K562 (cell line): ENCODE measurements around the gene COX11. TPM values are rescaled to one million over a fixed set of nuclear protein-coding genes. Genes with fewer than 3 reads are reported as not detected.

Experiments
- ATAC-seq: fragments of 200-7000 bp; cut with Tn5 transposase; 3 replicates; pipeline ENCODE4 v1.9.1; 2020; ENCODE audit warnings: moderate library complexity
- BruUV-seq: library from RNA; stranded (reverse); fragments of 400-500 nt; replicated peaks from 2 replicates; lab custom pipeline; 2021; lab: Mats Ljungman, UMichigan
- CTCF ChIA-PET: fragments of 300-600 bp; formaldehyde crosslinking; extraction: SDS; loops from one replicate; lab custom pipeline; 2021; ENCODE audit warnings: low intra/inter-chr PET ratio; lab: Yijun Ruan, JAX
- POLR2A ChIA-PET: fragments of 300-600, 350-650 bp; sonication (Branson Sonifier 250); formaldehyde crosslinking; extraction: SDS; loops from one replicate; lab custom pipeline; 2021; ENCODE audit warnings: antibody characterized with exemption, inconsistent platforms; lab: Yijun Ruan, JAX
- DNase-seq, 4 experiments: peaks; one replicate each; pipeline versions ENCODE4 v3.0.0 to v3.0.0-alpha.2; 2011 to 2018; ENCODE audit warnings: low spot score in 3 of 4, mixed read lengths in 3 of 4; ENCODE audit errors: extremely low read depth in 1 of 4
- FAIRE-seq: peaks from 2 replicates; lab custom pipeline; 2011; peaks lifted over from hg19 to GRCh38; lab: Jason Lieb, UNC
- H2AFZ ChIP-seq: 2 replicates; pipeline ENCODE4 v1.6.0; 2011; ENCODE audit warnings: low read depth, low read length, control low read depth, inconsistent platforms
- H3K27ac ChIP-seq: fragments of 200-600 bp; 3 replicates; pipeline ENCODE4 v1.8.0; 2011; ENCODE audit warnings: low read depth, mild to moderate bottlenecking, control low read depth, inconsistent platforms, low read length, moderate library complexity, mixed read lengths; ENCODE audit errors: extremely low read depth
- H3K27me3 ChIP-seq, 2 experiments: fragments of 300-600 bp in 1 of 2; 2 replicates in 1 of 2; 3 replicates in 1 of 2; pipeline versions ENCODE4 v1.6.0 to v1.8.0; 2011; ENCODE audit warnings: inconsistent platforms in 2 of 2, low read length in 2 of 2, mild to moderate bottlenecking in 1 of 2, mixed read lengths in 1 of 2, moderate library complexity in 1 of 2; ENCODE audit not compliant: control insufficient read depth in 2 of 2, insufficient read depth in 2 of 2
- H3K36me3 ChIP-seq: fragments of 300-600 bp; 3 replicates; pipeline ENCODE4 v1.8.0; 2011; ENCODE audit warnings: mild to moderate bottlenecking, low read length, inconsistent platforms; ENCODE audit not compliant: control insufficient read depth, insufficient read depth
- H3K4me1 ChIP-seq, 2 experiments: fragments of 200-600 bp in 1 of 2; replicated peaks in 1 of 2; 2 replicates in 1 of 2; 3 replicates in 1 of 2; pipeline versions ENCODE4 v1.5.1 to v1.8.0; 2011; ENCODE audit warnings: inconsistent platforms in 2 of 2, low read length in 2 of 2, mild to moderate bottlenecking in 1 of 2, mixed read lengths in 1 of 2, moderate library complexity in 1 of 2; ENCODE audit not compliant: control insufficient read depth in 2 of 2, insufficient read depth in 2 of 2
- H3K4me2 ChIP-seq: 2 replicates; pipeline ENCODE4 v1.6.1; 2011; ENCODE audit warnings: low read length, control low read depth, inconsistent platforms, mixed read lengths; ENCODE audit not compliant: insufficient read depth
- H3K4me3 ChIP-seq: fragments of 200-600 bp; sonication (generic), shearing (Covaris generic); 2 replicates; pipeline ENCODE4 v1.5.1; 2016; ENCODE audit warnings: control low read depth, inconsistent platforms
- H3K79me2 ChIP-seq: fragments of 200-600 bp; 3 replicates; pipeline ENCODE4 v1.8.0; 2011; ENCODE audit warnings: low read length, inconsistent platforms; ENCODE audit not compliant: control insufficient read depth, insufficient read depth
- H3K9ac ChIP-seq, 2 experiments: 2 replicates each; pipeline versions ENCODE4 v1.6.0 to v1.6.1; 2011; ENCODE audit warnings: low read depth in 2 of 2, low read length in 2 of 2, control low read depth in 1 of 2, inconsistent platforms in 1 of 2, mild to moderate bottlenecking in 1 of 2, mixed read lengths in 1 of 2; ENCODE audit not compliant: insufficient read depth in 1 of 2
- H3K9me1 ChIP-seq: one replicate; pipeline ENCODE4 v1.6.0; 2011; ENCODE audit warnings: inconsistent platforms, mild to moderate bottlenecking, low read length, moderate library complexity; ENCODE audit not compliant: control insufficient read depth, insufficient read depth
- H3K9me3 ChIP-seq: replicated peaks from 2 replicates; pipeline ENCODE4 v1.5.1; 2011; ENCODE audit warnings: low read depth, low read length, inconsistent platforms; ENCODE audit not compliant: control insufficient read depth, insufficient read depth
- H4K20me1 ChIP-seq: replicated peaks from 2 replicates; pipeline ENCODE4 v1.6.1; 2011; ENCODE audit warnings: low read length, inconsistent platforms, mixed read lengths; ENCODE audit not compliant: control insufficient read depth, insufficient read depth
- CHAMP1 ChIP-seq: fragments of 450-650 bp; IDR thresholded peaks from 2 replicates; pipeline ENCODE4 v1.6.1; 2016; ENCODE audit warnings: mild to moderate bottlenecking
- FOXK2 ChIP-seq, 2 experiments: fragments of 450-650 bp; IDR thresholded peaks in 1 of 2; conservative IDR thresholded peaks in 1 of 2; 2 replicates each; pipeline ENCODE4 v1.6.1; 2016; ENCODE audit warnings: low read depth in 2 of 2, mild to moderate bottlenecking in 1 of 2
- NR2C1 ChIP-seq, 2 experiments: fragments of 450-650 bp; IDR thresholded peaks; 2 replicates each; pipeline ENCODE4 v1.6.1; 2017; ENCODE audit warnings: mild to moderate bottlenecking in 2 of 2, antibody characterized with exemption in 1 of 2, inconsistent platforms in 1 of 2, missing compliant biosample characterization in 1 of 2, missing genetic modification characterization in 1 of 2
- RBM25 ChIP-seq: fragments of 200-400 bp; formaldehyde crosslinking; IDR thresholded peaks from 2 replicates; pipeline ENCODE4 v1.6.1; 2018; ENCODE audit warnings: low read length, low read depth, moderate library complexity; ENCODE audit not compliant: severe bottlenecking
- SLC30A9 ChIP-seq: fragments of 250-450 bp; sonication (Bioruptor Pico); IDR thresholded peaks from 2 replicates; pipeline ENCODE4 v1.8.0; 2022; ENCODE audit warnings: mild to moderate bottlenecking, moderate library complexity
- SRSF3 ChIP-seq: fragments of 200-400 bp; formaldehyde crosslinking; IDR thresholded peaks from 2 replicates; pipeline ENCODE4 v1.6.1; 2016; ENCODE audit warnings: mild to moderate bottlenecking, low read length, moderate library complexity; ENCODE audit not compliant: insufficient read depth
- TCF3 ChIP-seq: sonication (generic); formaldehyde crosslinking; IDR thresholded peaks from 2 replicates; pipeline ENCODE4 v1.4.0; 2020; ENCODE audit warnings: mild to moderate bottlenecking, missing genetic modification reagents
- TCFL5 ChIP-seq: fragments of 250-450 bp; sonication (Bioruptor Pico); conservative IDR thresholded peaks from 2 replicates; pipeline ENCODE4 v1.6.1; 2021; ENCODE audit warnings: mild to moderate bottlenecking, moderate library complexity, matching md5 sums
- ZNF282 ChIP-seq: sonication (generic); formaldehyde crosslinking; IDR thresholded peaks from 2 replicates; pipeline ENCODE4 v1.8.1; 2023; ENCODE audit warnings: missing genetic modification reagents
- ZNF316 ChIP-seq: fragments of 450-650 bp; IDR thresholded peaks from 2 replicates; pipeline ENCODE4 v1.6.1; 2016
- ZNF444 ChIP-seq: fragments of 250-450 bp; sonication (Bioruptor Pico); IDR thresholded peaks from 2 replicates; pipeline ENCODE4 v1.4.0; 2020; ENCODE audit warnings: mild to moderate bottlenecking, moderate library complexity
- ZNF445 ChIP-seq: fragments of 250-450 bp; sonication (Bioruptor Pico); IDR thresholded peaks from 2 replicates; pipeline ENCODE4 v1.4.0; 2020; ENCODE audit warnings: low read depth, mild to moderate bottlenecking, moderate library complexity
- ZNF507 ChIP-seq: conservative IDR thresholded peaks from 2 replicates; pipeline ENCODE4 v1.6.1; 2017; ENCODE audit warnings: missing genetic modification characterization, missing compliant biosample characterization
- ZNF79 ChIP-seq: fragments of 250-450 bp; sonication (Bioruptor Pico); IDR thresholded peaks from 2 replicates; pipeline ENCODE4 v1.4.0; 2020; ENCODE audit warnings: low read depth, mild to moderate bottlenecking, moderate library complexity
- WGBS: fragments of 100-300 bp; shearing (Covaris generic); methylation state at CpG from one replicate; pipeline ENCODE4 v1.1.6; 2016; ENCODE audit warnings: low coverage, mixed read lengths; ENCODE audit not compliant: insufficient coverage; ENCODE audit errors: missing lambda C conversion rate; 5-methylcytosine and 5-hydroxymethylcytosine counted together
- in situ Hi-C: fragments of 300-500 bp; cut with MboI; formaldehyde crosslinking; loops from 4 replicates; pipeline ENCODE4 v1.15.0; 2018; ENCODE audit warnings: inconsistent platforms, mixed read lengths
- intact Hi-C: fragments of 100-400 bp; cut with micrococcal nuclease; formaldehyde crosslinking; loops from 2 replicates; pipeline ENCODE4 v1.14.2; 2022
- polyA plus RNA-seq, 8 experiments: library from polyadenylated mRNA; depleted of rRNA in 4 of 8; stranded (reverse) in 5 of 8; unstranded in 3 of 8; fragments of >200 nt; fragmentation: Nextera tagmentation in 2 of 8; fragmentation: Illumina TruSeq in 1 of 8; extraction: Ambion mirVana in 2 of 8; extraction: Trizol in 1 of 8; gene quantifications; 2 replicates each; pipeline versions ENCODE4 v1.2.1 to v1.2.3, GENCODE V29; 2011 to 2014; ENCODE audit warnings: inconsistent platforms in 1 of 8, missing spikeins in 1 of 8
- total RNA-seq, 7 experiments: library from RNA; depleted of rRNA in 6 of 7; stranded (reverse); fragments of >200 nt in 6 of 7; fragmentation: Illumina TruSeq in 2 of 7; extraction: Trizol in 2 of 7; gene quantifications; 2 replicates each; pipeline versions ENCODE4 v1.2.1 to v1.2.3, GENCODE V29; 2011 to 2021; ENCODE audit warnings: low replicate concordance in 1 of 7

COX11 gene
- total and polyA plus RNA-seq, 9 of the 15 experiments (the other 6 are each of a cell fraction or from before 2014, with no cell fraction given), result 18.5 to 112 (median 30.7) TPM

GRCh38 chr17:54945231-54945630 lies 23.2 kb downstream of the COX11 start:
- H2AFZ ChIP-seq, result no peak overlapping the region
- no peaks in the 10 kb centered on the region for H3K27me3 ChIP-seq
- ATAC-seq, result no peak
- DNase-seq, result no peak
- no peaks in the 10 kb centered on the region for H3K9me1 ChIP-seq
- TF ChIP-seq RBM25, result no peak
- no peak for TF ChIP-seq TCFL5
- no peak for TF ChIP-seq FOXK2 (conservative IDR thresholded peaks at IDR 0.05 in 1 of 2, IDR thresholded peaks at IDR 0.05 in 1 of 2; ENCODE audit: low read depth in 2 of 2)
- no peak for TF ChIP-seq ZNF507
- no peak for TF ChIP-seq NR2C1 (IDR thresholded peaks at IDR 0.05)
- no peak for TF ChIP-seq NR2C1 (tag; IDR thresholded peaks at IDR 0.05)
- TF ChIP-seq ZNF316, result no peak
- TF ChIP-seq ZNF445, result no peak
- TF ChIP-seq ZNF79 (CRISPR knock-in tag), result no peak
- TF ChIP-seq CHAMP1, result no peak
- TF ChIP-seq SLC30A9, result no peak
- no peak for TF ChIP-seq ZNF282 (CRISPR knock-in tag)
- TF ChIP-seq ZNF444 (CRISPR knock-in tag), result no peak
- TF ChIP-seq TCF3 (CRISPR knock-in tag), result no peak
- TF ChIP-seq SRSF3, result no peak
- peak overlapping the region; percentile 16; the same call in 1 of the 2 replicates for H3K4me2 ChIP-seq
- 15% methylated on average over 1 of the region's 1 CpG for WGBS
- no peak overlapping the region for H3K4me3 ChIP-seq
- BruUV-seq, result no TSS peak
- FAIRE-seq, result no peak
- no peak overlapping the region for H3K9ac ChIP-seq
- POLR2A ChIA-PET, result interaction anchor here (0.9 to 1.5 kb wide), 2 partner anchors 11 to 28 kb away, joined by 3 read pairs; no protein-coding TSS in a partner anchor
- H3K4me1 ChIP-seq, result peaks cover 0 to 3% of the 10 kb centered on the region in 2 experiments; a peak in 3 of 5 replicates
- CTCF ChIA-PET, result no interaction called here
- H3K79me2 ChIP-seq, result no peaks in the 10 kb centered on the region
- in situ Hi-C loops, result no loop called here
- H4K20me1 ChIP-seq, result no peaks in the 10 kb centered on the region
- no peak overlapping the region; the same call in 2 of the 3 replicates for H3K27ac ChIP-seq
- intact Hi-C loops, result no loop called here
- H3K36me3 ChIP-seq, result peaks cover 9% of the 10 kb centered on the region; the same call in 2 of the 3 replicates
- H3K9me3 ChIP-seq, result no peaks in the 10 kb centered on the region
